Measurements from ENCODE around the gene SCN4A. TPM values are rescaled to one million over a fixed set of nuclear protein-coding genes. Genes with fewer than 3 reads are reported as not detected.

The SCN4A gene
- total RNA-seq, 6 donors from 2014 or later = under 0.01 to 0.44 (median 0.20) TPM; not detected in 3

DNA sequence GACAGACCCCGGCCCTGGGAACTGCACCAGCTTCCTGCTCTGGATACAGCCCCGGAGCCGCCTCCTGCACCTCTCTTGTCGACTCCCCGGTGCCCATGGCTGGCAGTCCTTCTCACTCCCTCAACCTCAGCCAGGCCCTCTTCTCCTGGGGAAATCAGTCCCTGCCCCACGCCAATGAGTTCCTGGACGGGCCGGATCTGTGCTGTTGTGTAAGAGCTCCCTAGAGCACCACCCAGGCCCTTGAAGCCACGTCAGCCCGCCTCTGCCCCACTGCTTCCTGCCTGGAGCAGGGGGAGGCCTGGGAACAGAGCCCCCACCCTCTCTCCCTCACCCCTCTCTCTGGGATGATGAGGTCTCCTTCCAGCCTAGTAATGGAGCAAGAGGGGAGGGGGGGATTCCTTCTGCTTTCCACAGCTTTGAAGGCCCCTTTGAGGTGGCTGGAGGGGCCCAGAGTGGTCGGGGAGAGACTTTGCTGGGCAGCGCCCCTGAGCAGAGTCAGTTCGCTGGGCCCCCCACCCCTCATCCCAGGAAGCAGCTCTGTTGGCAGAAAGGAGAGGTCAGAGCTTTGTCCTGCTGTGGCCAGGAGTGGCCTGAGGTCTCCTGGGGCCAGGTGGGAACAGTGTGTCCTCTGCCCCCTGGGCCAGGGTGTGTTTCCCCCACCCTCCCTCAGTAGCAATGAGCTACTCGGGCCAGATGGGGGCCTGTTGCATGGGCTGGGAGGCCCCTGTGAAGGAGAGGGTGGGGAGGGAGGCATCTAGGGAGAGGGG is 29.2 kb upstream of the SCN4A start:
- DNase-seq (peak; percentile 43 to 84), ATAC-seq (ENCODE audit: low FRiP score in 2 of 2) (peak; percentile 23 to 50)
- Histone ChIP-seq H3K27ac (peak overlapping the region; percentile 9 to 85 (median 81)), H3K36me3 (peaks cover 0 to 31% (median 12%) of the 10 kb centered on the region in 4 donors), H3K9me3 (no peaks in the 10 kb centered on the region), H3K27me3 (no peaks in the 10 kb centered on the region), H3K4me1 (peaks cover 39 to 73% (median 51%) of the 10 kb centered on the region in 4 donors), H3K4me3 (no peak overlapping the region)
- WGBS, 2 donors = 53 to 80% methylated on average over 4 to 14 of the region's 14 CpGs
- peak in 2 of 4 donors; percentile 3 to 18 for TF ChIP-seq EP300 (IDR thresholded peaks at IDR 0.05)
- TF ChIP-seq POLR2A (IDR thresholded peaks at IDR 0.05) = no peak
- TF ChIP-seq CTCF (IDR thresholded peaks at IDR 0.05) = peak in 1 of 6 experiments; percentile 10
- TF ChIP-seq POLR2AphosphoS5 (IDR thresholded peaks at IDR 0.05) = peak; percentile 36 to 62

GRCh38 chr17:64001091-64001579 is 28.4 kb upstream of the SCN4A start:
- no peak for DNase-seq

DNA sequence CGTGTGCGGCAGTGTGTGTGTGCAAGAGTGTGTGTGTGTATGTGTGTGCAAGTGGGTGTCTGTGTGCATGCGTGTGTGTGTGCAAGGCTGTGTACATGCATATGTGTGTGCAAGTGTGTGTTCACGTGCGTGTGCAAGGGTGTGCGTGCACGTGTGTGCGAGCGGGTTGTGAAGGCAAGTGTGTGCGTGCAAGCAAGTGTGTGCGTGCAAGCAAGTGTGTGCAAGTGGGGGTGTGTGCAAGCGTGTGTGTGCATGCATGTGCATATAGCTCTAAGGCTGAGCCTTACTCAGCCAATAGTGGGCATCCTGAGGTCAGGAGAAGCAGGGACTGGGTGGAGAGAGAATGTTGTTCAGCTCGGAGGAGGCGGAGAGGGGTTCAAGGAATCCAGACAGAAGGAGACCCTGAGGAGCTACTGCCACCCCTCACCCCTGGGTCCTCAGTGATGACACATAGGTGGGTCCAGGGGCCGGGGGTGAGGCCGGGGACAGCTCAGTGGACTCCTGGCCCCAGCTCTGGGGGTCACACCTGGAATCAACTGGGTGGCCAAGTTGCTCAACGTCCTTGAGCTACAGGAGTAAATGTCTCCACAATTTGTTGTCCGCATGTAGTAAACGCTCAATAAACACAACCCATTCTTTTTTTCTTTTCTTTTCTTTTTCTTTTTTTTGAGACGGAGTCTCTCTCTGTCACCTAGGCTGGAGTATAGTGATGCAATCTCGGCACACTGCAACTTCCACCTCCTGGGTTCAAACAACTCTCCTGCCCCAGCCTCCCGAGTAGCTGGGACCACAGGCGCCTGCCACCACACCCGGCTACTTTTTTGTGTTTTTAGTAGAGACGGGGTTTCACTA is 27.2 kb upstream of the SCN4A start:
- Histone ChIP-seq H3K36me3 (peaks cover 0 to 29% (median 11%) of the 10 kb centered on the region in 4 donors), H3K9me3 (no peaks in the 10 kb centered on the region), H3K27me3 (no peaks in the 10 kb centered on the region), H3K4me1 (peaks cover 22 to 54% (median 39%) of the 10 kb centered on the region in 4 donors), H3K4me3 (no peak overlapping the region), H3K27ac (no peak overlapping the region)
- ATAC-seq (ENCODE audit: low FRiP score in 2 of 2) (no peak), DNase-seq (peak in 1 of 2 donors; percentile 45)
- WGBS, 2 donors = 80 to 86% methylated on average over 25 of the region's 25 CpGs
- TF ChIP-seq POLR2A (IDR thresholded peaks at IDR 0.05) = no peak
- TF ChIP-seq CTCF (IDR thresholded peaks at IDR 0.05) = no peak
- no peak for TF ChIP-seq EP300 (IDR thresholded peaks at IDR 0.05)
- no peak for TF ChIP-seq POLR2AphosphoS5 (IDR thresholded peaks at IDR 0.05)

More at GRCh38 chr17:64001091-64001579, 28.4 kb upstream of the SCN4A start:
- Histone ChIP-seq H3K27ac (peak overlapping the region; percentile 9 to 85 (median 81)), H3K4me1 (peaks cover 32 to 66% (median 47%) of the 10 kb centered on the region in 4 donors), H3K4me3 (no peak overlapping the region), H3K27me3 (no peaks in the 10 kb centered on the region), H3K36me3 (peaks cover 0 to 31% (median 12%) of the 10 kb centered on the region in 4 donors), H3K9me3 (no peaks in the 10 kb centered on the region)
- WGBS, 2 donors = 82 to 93% methylated on average over 5 to 7 of the region's 7 CpGs
- no peak for ATAC-seq (ENCODE audit: low FRiP score in 2 of 2)
- no peak for TF ChIP-seq CTCF (IDR thresholded peaks at IDR 0.05)
- TF ChIP-seq EP300 (IDR thresholded peaks at IDR 0.05) = no peak
- TF ChIP-seq POLR2A (IDR thresholded peaks at IDR 0.05) = no peak
- no peak for TF ChIP-seq POLR2AphosphoS5 (IDR thresholded peaks at IDR 0.05)

DNA sequence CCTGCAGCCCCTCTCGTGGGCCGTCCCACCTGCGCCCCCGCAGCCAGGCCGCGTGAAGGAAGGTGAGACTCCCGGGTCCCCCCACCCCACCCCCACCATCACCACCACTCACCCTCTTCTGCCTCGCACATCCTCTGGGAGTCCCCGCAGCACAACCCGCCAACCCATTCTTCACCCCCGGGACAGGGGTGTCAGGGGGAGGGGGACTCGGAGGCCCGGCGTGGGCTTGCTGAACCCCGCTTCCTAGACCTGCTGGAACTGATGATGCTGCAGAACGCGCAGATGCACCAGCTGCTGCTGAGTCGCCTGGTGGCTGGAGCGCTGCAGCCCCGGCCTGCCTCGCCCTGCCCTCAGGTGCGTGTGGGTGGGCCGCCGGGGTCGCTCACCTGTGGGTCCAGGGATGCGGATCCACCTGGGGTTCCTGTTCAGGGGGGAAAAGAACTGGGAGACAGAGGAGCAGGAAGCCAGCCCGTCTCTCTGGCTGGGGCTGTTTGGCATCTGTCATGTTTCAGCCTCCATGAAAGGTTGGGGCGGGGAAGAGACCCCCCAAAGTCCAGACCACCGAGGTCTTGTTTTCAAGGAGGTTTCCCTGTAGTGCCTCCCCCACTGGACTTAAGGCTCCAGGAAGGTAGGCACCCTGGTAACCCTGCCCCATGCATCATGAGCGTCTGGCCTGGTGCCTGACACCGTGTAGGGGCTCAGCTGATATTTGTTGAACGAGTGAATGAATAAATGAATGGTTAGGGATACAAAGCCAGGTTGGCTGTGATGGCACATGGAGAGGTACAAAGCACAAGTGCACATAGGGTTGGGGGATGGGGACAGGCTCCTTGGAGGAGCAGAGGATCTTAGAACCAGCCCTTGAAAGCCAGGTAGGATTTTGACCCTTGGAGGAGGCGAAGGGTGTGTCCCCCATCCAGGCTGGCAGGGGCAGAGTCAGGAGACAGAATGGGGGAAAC is 26.3 kb upstream of the SCN4A start:
- peaks cover 0 to 20% (median 10%) of the 10 kb centered on the region in 4 donors for H3K36me3 ChIP-seq
- TF ChIP-seq POLR2A (IDR thresholded peaks at IDR 0.05) (no peak), EP300 (IDR thresholded peaks at IDR 0.05) (no peak), POLR2AphosphoS5 (IDR thresholded peaks at IDR 0.05) (no peak), CTCF (IDR thresholded peaks at IDR 0.05) (no peak)
- peak; percentile 19 to 72 for DNase-seq
- H3K27ac ChIP-seq = peak overlapping the region in 3 of 4 donors; percentile 26 to 52 (median 39)
- WGBS, 2 donors = 42 to 58% methylated on average over 4 to 12 of the region's 33 CpGs
- peak overlapping the region; percentile 58 to 72 (median 64) for H3K4me3 ChIP-seq
- H3K9me3 ChIP-seq = no peaks in the 10 kb centered on the region
- ATAC-seq (ENCODE audit: low FRiP score in 2 of 2) = no peak
- no peaks in the 10 kb centered on the region for H3K27me3 ChIP-seq
- peaks cover 22 to 50% (median 38%) of the 10 kb centered on the region in 4 donors for H3K4me1 ChIP-seq

Measured in upper lobe of left lung (tissue), 6 donors.